Effector memory CD4-positive, alpha-beta T cell (primary cell): Measurements from ENCODE around the gene RAE1.
A peak's percentile ranks its signal among the peaks of the same experiment; 100 is the strongest.
"Not testable (repeated sequence)": the region's sequence is repeated elsewhere in the genome, so short reads cannot be mapped to it uniquely, and the experiment has no call there.

Experiments
- DNase-seq, 3 donors: peaks; one replicate each; pipeline ENCODE4 v3.0.0-alpha.2; 2020
- H3K27ac ChIP-seq: 2 replicates; pipeline ENCODE4 v1.7.0; 2013; ENCODE audit warnings: mild to moderate bottlenecking, low read length, moderate library complexity; ENCODE audit not compliant: insufficient read depth, poor library complexity, severe bottlenecking
- H3K27me3 ChIP-seq: replicated peaks from 2 replicates; pipeline ENCODE4 v1.7.0; 2013; ENCODE audit warnings: mild to moderate bottlenecking, low read length; ENCODE audit not compliant: insufficient read depth, control insufficient read depth, poor library complexity, severe bottlenecking
- H3K36me3 ChIP-seq: 2 replicates; pipeline ENCODE4 v1.7.0; 2013; ENCODE audit warnings: mild to moderate bottlenecking, low read length, moderate library complexity; ENCODE audit not compliant: control insufficient read depth, insufficient read depth
- H3K4me1 ChIP-seq: 2 replicates; pipeline ENCODE4 v1.7.0; 2013; ENCODE audit warnings: low read length, mild to moderate bottlenecking; ENCODE audit not compliant: control insufficient read depth, insufficient read depth, poor library complexity, severe bottlenecking
- H3K4me3 ChIP-seq: 2 replicates; pipeline ENCODE4 v1.7.0; 2013; ENCODE audit warnings: low read length, low read depth, mild to moderate bottlenecking; ENCODE audit not compliant: insufficient read depth, poor library complexity, severe bottlenecking
- H3K9me3 ChIP-seq: 2 replicates; pipeline ENCODE4 v1.7.0; 2013; ENCODE audit warnings: mild to moderate bottlenecking, low read length, moderate library complexity; ENCODE audit not compliant: control insufficient read depth

Gene RAE1

GRCh38 chr20:57346477-57346876, 4.6 kb upstream of the RAE1 start:
- peak; percentile 25 to 46 (median 25) for DNase-seq
- Histone ChIP-seq H3K4me1 (no peaks in the 10 kb centered on the region), H3K36me3 (no peaks in the 10 kb centered on the region), H3K4me3 (no peak overlapping the region), H3K27ac (no peak overlapping the region), H3K27me3 (no peaks in the 10 kb centered on the region), H3K9me3 (no peaks in the 10 kb centered on the region)

GRCh38 chr20:57347393-57347792, 3.7 kb upstream of the RAE1 start:
- Histone ChIP-seq H3K27ac (no peak overlapping the region), H3K36me3 (no peaks in the 10 kb centered on the region), H3K27me3 (no peaks in the 10 kb centered on the region), H3K9me3 (no peaks in the 10 kb centered on the region), H3K4me1 (peaks cover 7% of the 10 kb centered on the region), H3K4me3 (no peak overlapping the region)
- DNase-seq, result no peak

- H3K27ac ChIP-seq, H3K27me3 ChIP-seq, H3K36me3 ChIP-seq, H3K4me3 ChIP-seq, H3K9me3 ChIP-seq, H3K4me1 ChIP-seq, DNase-seq: not testable (repeated sequence)
These were observed 2.7 kb upstream of the RAE1 start for GRCh38 chr20:57348200-57348921.

- H3K4me1 ChIP-seq, H3K36me3 ChIP-seq, H3K9me3 ChIP-seq, H3K27me3 ChIP-seq, DNase-seq, H3K27ac ChIP-seq, H3K4me3 ChIP-seq: not testable (repeated sequence)
These were observed 2.0 kb upstream of the RAE1 start for GRCh38 chr20:57348922-57349574.

GRCh38 chr20:57350081-57350710, 859 bp upstream of the RAE1 start:
- DNase-seq, result no peak
- Histone ChIP-seq H3K27me3 (no peaks in the 10 kb centered on the region), H3K9me3 (no peaks in the 10 kb centered on the region), H3K36me3 (no peaks in the 10 kb centered on the region), H3K4me3 (no peak overlapping the region), H3K27ac (no peak overlapping the region), H3K4me1 (peaks cover 7% of the 10 kb centered on the region)

GRCh38 chr20:57350726-57351041, 371 bp upstream of the RAE1 start:
- not testable (repeated sequence) for H3K36me3 ChIP-seq

GRCh38 chr20:57352305-57352704, 1.2 kb downstream of the RAE1 start:
- Histone ChIP-seq H3K9me3 (no peaks in the 10 kb centered on the region), H3K4me1 (peaks cover 7% of the 10 kb centered on the region), H3K27me3 (no peaks in the 10 kb centered on the region), H3K36me3 (no peaks in the 10 kb centered on the region), H3K4me3 (peak overlapping the region; percentile 9), H3K27ac (no peak overlapping the region)
- no peak for DNase-seq

More at GRCh38 chr20:57350726-57351041, 371 bp upstream of the RAE1 start:
- H3K27ac ChIP-seq, result peak overlapping the region; percentile 84
- H3K27me3 ChIP-seq, H3K4me1 ChIP-seq, H3K9me3 ChIP-seq, DNase-seq: not testable (repeated sequence)
- H3K4me3 ChIP-seq, result peak overlapping the region; percentile 81

GRCh38 chr20:57353351-57353750, 2.3 kb downstream of the RAE1 start:
- H3K4me1 ChIP-seq, result peaks cover 7% of the 10 kb centered on the region
- no peak overlapping the region for H3K4me3 ChIP-seq
- no peak overlapping the region for H3K27ac ChIP-seq
- no peaks in the 10 kb centered on the region for H3K27me3 ChIP-seq
- no peak for DNase-seq
- no peaks in the 10 kb centered on the region for H3K9me3 ChIP-seq
- H3K36me3 ChIP-seq, result no peaks in the 10 kb centered on the region

- H3K27me3 ChIP-seq, result no peaks in the 10 kb centered on the region
- no peak overlapping the region for H3K4me3 ChIP-seq
- H3K27ac ChIP-seq, result no peak overlapping the region
- no peaks in the 10 kb centered on the region for H3K9me3 ChIP-seq
- H3K36me3 ChIP-seq, result peaks cover 32% of the 10 kb centered on the region
- no peak for DNase-seq
- no peaks in the 10 kb centered on the region for H3K4me1 ChIP-seq
These were observed 10.5 kb downstream of the RAE1 start for GRCh38 chr20:57361517-57361916.

GRCh38 chr20:57364451-57364850, 13.4 kb downstream of the RAE1 start:
- no peaks in the 10 kb centered on the region for H3K27me3 ChIP-seq
- no peak overlapping the region for H3K4me3 ChIP-seq
- no peaks in the 10 kb centered on the region for H3K4me1 ChIP-seq
- H3K27ac ChIP-seq, result no peak overlapping the region
- peaks cover 61% of the 10 kb centered on the region for H3K36me3 ChIP-seq
- no peaks in the 10 kb centered on the region for H3K9me3 ChIP-seq
- DNase-seq, result no peak
